NOMO-1 treated with DMSO at 0.1 percent for 48 hours (cell line): Measurements from ENCODE around the gene TK1.
A peak's percentile ranks its signal among the peaks of the same experiment; 100 is the strongest.
"Not testable (repeated sequence)": the region's sequence is repeated elsewhere in the genome, so short reads cannot be mapped to it uniquely, and the experiment has no call there.

Source experiments
- DNase-seq: peaks from one replicate; lab custom pipeline; 2025; ENCODE audit not compliant: unreplicated experiment; lab: John Stamatoyannopoulos, UW

The TK1 gene

DNA sequence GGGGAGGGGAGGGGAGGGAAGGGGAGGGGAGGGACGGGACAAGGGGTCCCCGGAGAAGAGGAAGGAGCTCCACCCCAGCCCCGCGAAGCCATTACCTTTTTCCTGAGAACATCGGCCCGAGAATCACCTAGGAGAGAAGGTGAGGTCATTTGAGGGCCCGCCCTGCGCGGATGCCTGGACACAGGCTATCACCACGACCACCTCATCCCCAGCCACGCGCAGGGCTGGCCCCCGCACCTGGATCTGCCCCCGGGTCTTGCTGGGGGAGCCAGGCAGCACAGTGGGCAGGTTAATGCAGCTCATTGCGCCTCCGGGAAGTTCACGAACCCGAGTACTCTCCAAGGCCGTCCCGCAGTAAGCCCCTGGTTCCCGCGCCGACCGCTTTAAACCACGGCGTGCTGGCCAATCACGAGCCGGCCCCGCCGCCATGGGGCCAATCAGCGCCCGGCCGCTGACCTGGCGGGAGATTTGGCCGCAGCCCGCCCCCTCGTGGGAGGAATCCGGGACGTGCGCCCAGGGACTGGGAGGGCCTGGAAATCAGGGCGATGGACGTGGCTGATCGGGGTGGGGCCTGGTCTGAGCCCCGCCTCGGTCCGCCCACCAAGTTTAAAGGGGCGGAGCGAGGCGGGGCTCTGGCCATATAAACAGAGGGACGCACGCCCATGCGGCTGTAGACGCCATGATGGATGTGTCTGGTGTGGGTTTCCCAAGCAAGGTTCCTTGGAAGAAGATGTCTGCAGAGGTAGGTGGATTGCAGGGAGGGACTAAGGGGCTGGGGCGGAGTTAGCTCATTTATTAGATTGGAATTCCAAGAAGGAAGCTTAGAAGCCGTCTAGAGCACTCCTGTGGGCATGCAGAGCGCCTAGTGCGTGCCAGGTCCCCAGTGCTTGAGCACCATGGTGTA is at the start of gene TK1, which contains the start of gene AFMID:
TSS of gene TK1 (minus strand) at position 361 of the 904 bp plus-strand sequence. CDS start at position 303, 58 bp downstream.
TSS of gene AFMID (plus strand) at position 671 of the 904 bp plus-strand sequence. CDS start at position 680, 9 bp downstream.
- DNase-seq = peak; percentile 96

- no peak for DNase-seq
Measured at GRCh38 chr17:78235885-78236284, 49.0 kb upstream of the TK1 start.

- DNase-seq = not testable (repeated sequence)
Measured at GRCh38 chr17:78235022-78235421, 48.2 kb upstream of the TK1 start.

DNA sequence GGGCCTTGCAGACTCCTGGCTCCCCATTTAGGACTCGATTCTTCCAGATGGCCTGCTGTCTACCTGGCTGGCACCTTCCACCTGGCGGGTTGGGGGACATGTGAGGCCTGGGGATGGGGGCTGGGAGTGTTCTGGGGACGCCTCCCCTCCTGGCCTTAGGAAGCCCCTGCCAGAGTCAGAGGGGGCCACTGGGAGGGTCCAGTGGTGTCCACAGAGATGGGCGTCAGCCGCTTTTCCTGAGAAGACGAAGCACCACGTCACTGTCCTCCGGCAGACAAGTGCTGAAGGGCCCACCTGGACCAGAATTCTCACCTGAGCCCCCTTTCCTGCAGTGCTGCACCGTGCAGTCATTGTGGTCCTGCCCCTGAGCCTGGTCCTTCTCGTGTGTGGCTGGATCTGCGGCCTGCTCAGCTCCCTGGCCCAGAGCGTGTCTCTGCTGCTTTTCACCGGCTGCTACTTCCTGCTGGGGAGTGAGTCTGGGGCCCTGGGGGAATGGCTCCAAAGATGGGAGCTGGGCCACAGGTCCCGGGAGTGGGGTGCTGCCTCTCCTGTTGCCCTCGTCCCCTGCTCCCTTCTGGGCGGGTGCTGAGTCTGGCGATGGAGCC is 47.5 kb upstream of the TK1 start:
- DNase-seq = no peak

DNA sequence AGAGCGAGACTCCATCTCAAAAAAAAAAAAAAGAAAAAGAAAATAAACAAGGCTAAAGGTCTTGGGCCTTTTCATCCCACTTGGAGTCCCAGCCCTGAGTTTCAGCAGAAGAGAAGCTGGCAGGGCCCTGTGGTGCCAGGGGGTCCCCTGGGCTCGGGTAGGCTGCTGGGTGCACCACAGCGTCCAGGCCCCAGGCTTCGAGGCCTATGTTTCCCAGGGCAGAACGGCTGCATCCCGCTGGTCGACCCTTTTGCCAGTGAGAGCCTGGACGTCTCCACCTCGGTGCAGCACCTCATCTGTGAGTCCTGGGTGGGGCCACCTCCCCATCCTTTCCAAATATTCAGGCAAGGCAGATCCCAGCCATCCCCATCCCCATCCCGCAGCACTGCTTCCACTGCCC is 46.8 kb upstream of the TK1 start:
- DNase-seq = no peak

- DNase-seq = no peak
Measured at GRCh38 chr17:78232859-78233173, 46.0 kb upstream of the TK1 start.

GRCh38 chr17:78231991-78232858 is 45.4 kb upstream of the TK1 start:
- DNase-seq = no peak

GRCh38 chr17:78230996-78231935 is 44.4 kb upstream of the TK1 start, which contains the start of gene TMEM235:
TSS of gene TMEM235 (plus strand) at chr17:78231631. CDS start at chr17:78232024, 393 bp downstream.
- DNase-seq = no peak

- DNase-seq = no peak
Measured at GRCh38 chr17:78230252-78230962, 43.6 kb upstream of the TK1 start.

DNA sequence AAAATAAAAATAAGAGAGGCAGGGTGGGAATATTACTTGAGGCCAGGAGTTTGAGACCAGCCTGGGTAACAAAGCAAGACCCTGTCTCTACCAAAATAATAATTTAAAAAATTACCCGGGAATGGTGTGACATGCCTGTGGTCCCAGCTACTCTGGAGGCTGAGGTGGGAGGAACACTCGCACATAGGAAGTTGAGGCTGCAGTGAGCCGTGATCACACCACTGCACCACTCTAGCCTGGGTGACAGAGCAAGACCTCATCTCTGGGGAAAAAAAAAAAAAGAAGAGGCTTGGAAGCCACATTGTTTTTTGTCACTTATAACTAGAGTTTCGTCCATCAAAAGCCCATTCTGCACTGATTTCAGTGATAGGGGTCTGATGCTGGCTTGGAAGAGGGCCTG is 41.3 kb upstream of the TK1 start:
- DNase-seq = no peak

GRCh38 chr17:78227455-78227916 is 40.6 kb upstream of the TK1 start:
- DNase-seq = no peak

- DNase-seq = no peak
Measured at GRCh38 chr17:78226759-78227454, 40.1 kb upstream of the TK1 start.

GRCh38 chr17:78226055-78226758 is 39.4 kb upstream of the TK1 start:
- DNase-seq = no peak

GRCh38 chr17:78225088-78225865 is 38.4 kb upstream of the TK1 start:
- DNase-seq = no peak

DNA sequence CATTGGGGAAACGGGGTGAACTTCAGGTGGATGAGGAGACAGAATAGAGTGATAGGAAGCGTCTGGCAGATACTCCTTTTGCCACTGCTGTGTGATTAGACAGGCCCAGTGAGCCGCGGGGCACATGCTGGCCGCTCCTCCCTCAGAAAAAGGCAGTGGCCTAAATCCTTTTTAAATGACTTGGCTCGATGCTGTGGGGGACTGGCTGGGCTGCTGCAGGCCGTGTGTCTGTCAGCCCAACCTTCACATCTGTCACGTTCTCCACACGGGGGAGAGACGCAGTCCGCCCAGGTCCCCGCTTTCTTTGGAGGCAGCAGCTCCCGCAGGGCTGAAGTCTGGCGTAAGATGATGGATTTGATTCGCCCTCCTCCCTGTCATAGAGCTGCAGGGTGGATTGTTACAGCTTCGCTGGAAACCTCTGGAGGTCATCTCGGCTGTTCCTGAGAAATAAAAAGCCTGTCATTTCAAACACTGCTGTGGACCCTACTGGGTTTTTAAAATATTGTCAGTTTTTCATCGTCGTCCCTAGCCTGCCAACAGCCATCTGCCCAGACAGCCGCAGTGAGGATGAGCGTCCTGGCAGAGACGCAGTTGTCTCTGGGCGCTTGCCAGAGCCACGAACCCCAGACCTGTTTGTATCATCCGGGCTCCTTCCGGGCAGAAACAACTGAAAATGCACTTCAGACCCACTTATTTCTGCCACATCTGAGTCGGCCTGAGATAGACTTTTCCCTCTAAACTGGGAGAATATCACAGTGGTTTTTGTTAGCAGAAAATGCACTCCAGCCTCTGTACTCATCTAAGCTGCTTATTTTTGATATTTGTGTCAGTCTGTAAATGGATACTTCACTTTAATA is 37.6 kb upstream of the TK1 start:
- no peak for DNase-seq

GRCh38 chr17:78223765-78224164 is 36.9 kb upstream of the TK1 start:
- no peak for DNase-seq

DNA sequence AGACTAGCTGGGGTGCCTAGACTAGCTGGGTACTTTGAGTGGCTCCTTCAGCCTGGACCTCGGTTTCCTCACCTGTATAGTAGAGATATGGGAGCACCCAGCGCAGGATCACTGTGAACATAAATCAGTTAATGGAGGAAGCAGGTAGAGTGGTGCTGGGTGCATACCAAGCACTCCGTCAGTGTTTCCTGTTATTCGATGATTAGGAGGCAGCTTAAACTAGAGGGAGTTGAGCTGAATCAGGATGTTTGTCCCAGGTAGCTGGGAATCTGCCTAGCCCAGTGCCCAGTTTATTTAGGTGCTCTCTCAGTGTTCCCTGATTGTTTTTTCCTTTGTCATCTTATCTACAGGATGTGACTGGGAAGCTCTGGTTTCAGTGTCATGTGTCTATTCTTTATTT is 36.2 kb upstream of the TK1 start:
- DNase-seq = no peak
